Measurements from ENCODE around the gene NHERF2.

NHERF2 gene

DNA sequence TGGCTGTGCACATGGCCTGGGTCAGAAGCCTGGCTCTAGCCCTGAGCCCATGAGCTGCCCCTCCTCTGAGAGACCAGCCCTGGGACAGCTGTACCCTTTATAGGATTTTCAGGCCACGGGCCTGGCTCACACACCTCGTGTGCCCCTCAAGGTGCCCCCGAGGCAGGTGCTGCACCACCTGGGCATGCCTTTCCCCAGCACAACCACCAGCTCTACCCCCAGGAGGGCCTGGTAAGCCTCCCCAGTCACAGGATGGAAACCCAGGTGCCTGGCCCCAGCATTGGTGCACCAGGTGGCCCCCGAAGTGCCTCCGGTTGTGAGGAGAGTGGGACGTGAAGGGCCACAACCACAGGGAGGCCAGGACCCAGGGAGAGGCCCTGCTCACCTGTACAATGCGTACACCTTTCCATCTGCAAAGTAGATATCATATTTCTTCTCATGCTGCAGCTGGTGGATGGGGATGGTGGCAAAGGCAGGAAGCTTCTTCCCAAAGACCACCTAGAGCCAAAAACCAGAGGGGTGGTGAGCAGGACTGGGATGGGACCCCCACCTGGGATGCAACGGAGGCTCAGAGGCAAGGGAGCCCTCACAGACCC, 23.4 kb upstream of the NHERF2 start:
- no peak overlapping the region for H3K4me3 ChIP-seq (replicated peaks in 1 of 2; ENCODE audit: low read depth in 2 of 2, low read length in 2 of 2)
- TF ChIP-seq, protein P1, sequence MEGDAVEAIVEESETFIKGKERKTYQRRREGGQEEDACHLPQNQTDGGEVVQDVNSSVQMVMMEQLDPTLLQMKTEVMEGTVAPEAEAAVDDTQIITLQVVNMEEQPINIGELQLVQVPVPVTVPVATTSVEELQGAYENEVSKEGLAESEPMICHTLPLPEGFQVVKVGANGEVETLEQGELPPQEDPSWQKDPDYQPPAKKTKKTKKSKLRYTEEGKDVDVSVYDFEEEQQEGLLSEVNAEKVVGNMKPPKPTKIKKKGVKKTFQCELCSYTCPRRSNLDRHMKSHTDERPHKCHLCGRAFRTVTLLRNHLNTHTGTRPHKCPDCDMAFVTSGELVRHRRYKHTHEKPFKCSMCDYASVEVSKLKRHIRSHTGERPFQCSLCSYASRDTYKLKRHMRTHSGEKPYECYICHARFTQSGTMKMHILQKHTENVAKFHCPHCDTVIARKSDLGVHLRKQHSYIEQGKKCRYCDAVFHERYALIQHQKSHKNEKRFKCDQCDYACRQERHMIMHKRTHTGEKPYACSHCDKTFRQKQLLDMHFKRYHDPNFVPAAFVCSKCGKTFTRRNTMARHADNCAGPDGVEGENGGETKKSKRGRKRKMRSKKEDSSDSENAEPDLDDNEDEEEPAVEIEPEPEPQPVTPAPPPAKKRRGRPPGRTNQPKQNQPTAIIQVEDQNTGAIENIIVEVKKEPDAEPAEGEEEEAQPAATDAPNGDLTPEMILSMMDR (IDR thresholded peaks at IDR 0.05; ENCODE audit: low read depth, low read length) = no peak
- DNase-seq (ENCODE audit: low read depth in 2 of 2) = no peak

DNA sequence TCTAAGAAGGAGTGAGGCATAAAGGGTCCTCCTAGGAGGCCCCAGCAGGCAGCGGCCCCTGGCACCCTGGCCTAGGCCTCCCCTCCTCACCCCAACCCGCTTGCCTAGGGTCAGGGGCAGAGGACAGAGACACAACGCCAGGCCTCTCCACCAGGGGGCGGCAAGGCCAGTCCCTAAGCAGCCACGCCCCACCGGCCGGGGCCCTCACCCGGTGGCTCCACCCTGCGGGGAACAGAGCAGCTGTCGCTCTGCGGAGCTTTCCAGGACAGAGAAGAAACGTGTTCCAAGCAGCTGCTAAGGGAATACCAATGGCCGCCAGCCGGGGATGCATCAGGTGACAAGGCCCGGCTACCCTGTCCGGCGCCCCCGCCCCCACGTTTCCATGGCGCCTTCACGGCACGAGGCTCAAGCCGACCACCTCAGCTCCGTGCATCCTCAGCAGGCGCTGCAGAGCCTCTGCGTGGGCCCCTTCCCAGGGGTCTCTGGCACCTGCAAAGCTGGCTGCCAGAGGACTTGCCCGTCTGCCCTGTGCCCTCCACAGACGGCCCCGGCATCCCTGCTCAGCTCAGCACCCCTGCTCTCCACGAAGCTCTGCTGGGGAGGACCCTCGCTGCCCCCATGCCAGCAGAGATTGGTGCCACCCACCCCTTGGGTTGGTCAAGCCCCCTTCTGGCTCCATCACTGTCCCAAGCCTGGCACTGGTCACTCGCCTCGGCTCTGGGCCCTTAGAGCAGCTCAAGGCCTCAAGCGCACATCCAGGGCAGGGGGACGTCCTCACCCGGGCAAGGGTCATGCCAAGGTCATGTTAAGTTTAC, 22.7 kb upstream of the NHERF2 start:
- TF ChIP-seq, protein P1 (IDR thresholded peaks at IDR 0.05; ENCODE audit: low read depth, low read length) = peak; percentile 98
- H3K4me3 ChIP-seq (replicated peaks in 1 of 2; ENCODE audit: low read depth in 2 of 2, low read length in 2 of 2) = peak overlapping the region in 1 of 2 donors; percentile 4
- DNase-seq (ENCODE audit: low read depth in 2 of 2) = peak; percentile 87

DNA sequence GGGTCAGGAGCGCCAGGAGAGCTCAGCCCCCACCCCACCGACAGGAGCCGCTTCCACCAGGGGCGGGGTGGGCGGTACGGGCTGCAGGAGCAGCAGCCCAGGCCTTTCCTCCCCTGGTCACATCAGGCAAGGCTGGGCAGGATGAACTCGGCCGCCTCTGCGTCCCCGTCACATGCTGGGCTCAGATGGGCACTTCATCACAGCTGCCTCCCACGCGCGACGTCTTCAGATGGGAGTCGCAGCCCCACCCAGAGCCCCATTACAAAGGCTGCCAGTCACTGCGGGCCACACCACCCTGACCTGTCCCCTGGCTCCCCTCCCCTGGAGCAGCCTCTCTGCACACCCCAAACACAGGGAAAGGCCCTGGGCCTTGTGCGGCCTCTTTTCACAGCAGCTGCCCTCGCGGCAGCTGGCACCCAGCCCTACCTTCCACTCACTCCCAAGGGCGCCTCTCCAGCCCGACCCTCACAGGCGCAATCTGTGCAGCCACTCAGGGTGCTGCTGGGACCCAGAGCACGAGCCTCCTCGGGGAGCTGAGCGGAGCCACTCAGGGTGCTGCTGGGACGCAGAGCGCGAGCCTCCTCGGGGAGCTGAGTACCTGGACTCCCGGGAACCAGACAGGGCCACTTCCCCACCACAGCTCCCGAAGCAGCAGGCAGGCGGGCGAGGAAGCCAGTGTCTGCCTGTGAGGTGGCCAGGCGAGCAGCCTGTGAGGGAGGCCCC, 21.7 kb upstream of the NHERF2 start:
- TF ChIP-seq, protein P1 (IDR thresholded peaks at IDR 0.05; ENCODE audit: low read depth, low read length) = no peak
- H3K4me3 ChIP-seq (replicated peaks in 1 of 2; ENCODE audit: low read depth in 2 of 2, low read length in 2 of 2) = no peak overlapping the region
- DNase-seq (ENCODE audit: low read depth in 2 of 2) = no peak

DNA sequence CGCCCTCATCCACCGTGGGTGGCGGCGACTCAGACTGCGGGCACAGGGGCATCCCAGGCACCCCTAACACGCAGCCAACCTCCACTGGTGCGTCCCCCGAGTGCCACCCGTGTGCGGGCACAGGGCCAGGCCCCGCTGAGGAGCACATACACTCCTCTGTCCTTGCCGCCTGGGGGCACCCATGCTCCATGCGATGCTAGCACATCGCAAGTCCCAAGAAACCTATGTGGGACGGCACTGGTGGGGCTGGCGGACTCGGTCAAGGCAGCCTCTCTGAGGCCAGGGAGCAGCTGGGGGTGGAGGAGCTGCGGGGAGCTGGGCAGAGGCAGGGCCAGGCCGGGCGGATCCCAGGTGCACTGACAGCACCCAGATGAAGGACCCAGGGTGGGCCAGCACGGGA, 21.1 kb upstream of the NHERF2 start:
- TF ChIP-seq, protein P1 (IDR thresholded peaks at IDR 0.05; ENCODE audit: low read depth, low read length) = no peak
- DNase-seq (ENCODE audit: low read depth in 2 of 2) = no peak
- no peak overlapping the region for H3K4me3 ChIP-seq (replicated peaks in 1 of 2; ENCODE audit: low read depth in 2 of 2, low read length in 2 of 2)

DNA sequence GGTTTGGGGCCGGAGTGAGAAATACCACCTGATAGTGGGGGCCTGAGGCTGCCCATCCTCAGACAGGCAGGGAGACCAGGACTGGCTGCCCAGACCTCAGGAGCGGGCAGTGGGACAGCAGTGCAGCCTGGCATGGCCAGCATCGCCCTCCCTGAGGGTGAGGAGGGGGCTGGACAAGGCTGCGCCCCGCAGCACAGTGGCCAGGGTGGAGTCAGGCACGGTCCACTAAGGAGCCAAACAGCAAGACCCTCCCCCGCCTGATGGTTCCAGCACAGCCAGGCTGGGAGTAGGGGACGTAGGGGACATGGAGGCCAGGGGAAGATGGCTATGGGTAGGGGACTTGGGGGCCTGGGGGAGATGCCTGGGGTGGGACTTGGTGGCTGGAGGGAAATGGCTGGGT, 20.4 kb upstream of the NHERF2 start:
- TF ChIP-seq, protein P1 (IDR thresholded peaks at IDR 0.05; ENCODE audit: low read depth, low read length) = no peak
- no peak overlapping the region for H3K4me3 ChIP-seq (replicated peaks in 1 of 2; ENCODE audit: low read depth in 2 of 2, low read length in 2 of 2)
- no peak for DNase-seq (ENCODE audit: low read depth in 2 of 2)

DNA sequence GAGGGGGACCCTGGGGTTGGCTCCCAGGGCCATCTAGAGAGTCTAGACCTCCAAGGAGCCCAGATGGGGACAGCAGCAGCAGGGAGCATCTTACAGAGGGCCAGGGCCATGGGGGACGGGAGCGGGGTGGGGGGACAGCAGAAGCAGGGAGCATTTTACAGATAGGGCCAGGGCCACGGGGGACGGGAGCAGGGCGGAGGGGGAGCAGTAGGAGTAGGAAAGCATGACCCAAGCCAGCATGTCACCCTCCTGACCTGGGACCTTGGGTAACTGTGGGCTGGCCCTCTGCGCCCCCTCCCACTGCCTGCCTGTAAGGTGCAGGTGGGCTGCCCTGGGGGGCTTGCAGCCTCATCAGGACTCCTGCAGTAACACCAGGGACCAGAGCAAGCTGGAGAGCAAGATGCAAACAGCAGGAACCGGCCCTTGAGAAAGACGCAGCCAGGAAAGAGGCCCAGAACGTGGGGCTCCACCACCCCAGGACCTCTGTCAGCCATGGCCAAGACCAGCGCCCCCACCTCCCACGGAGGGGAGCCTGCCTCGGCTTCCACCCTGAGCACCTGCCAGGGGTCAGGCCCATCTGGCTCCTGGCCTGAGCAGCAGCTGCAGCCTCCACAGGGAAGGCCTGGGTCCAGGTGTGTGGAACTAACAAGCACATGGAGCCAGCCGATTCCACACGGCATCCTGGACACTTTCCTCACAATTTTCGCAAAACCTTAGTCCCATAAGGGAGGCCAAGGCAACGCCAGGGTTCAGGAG, 19.4 kb upstream of the NHERF2 start:
- peak overlapping the region in 1 of 2 donors; percentile 79 for H3K4me3 ChIP-seq (replicated peaks in 1 of 2; ENCODE audit: low read depth in 2 of 2, low read length in 2 of 2)
- TF ChIP-seq, protein P1 (IDR thresholded peaks at IDR 0.05; ENCODE audit: low read depth, low read length) = no peak
- no peak for DNase-seq (ENCODE audit: low read depth in 2 of 2)
